Smooth muscle cell (in vitro differentiated cells): ENCODE results near the gene LY6G6C. TPM values are rescaled to one million over a fixed set of nuclear protein-coding genes. Genes with fewer than 3 reads are reported as not detected.

Experiments
- DNase-seq: peaks from one replicate; lab custom pipeline; 2025; ENCODE audit not compliant: unreplicated experiment; lab: John Stamatoyannopoulos, UW
- H2AFZ ChIP-seq: fragments of 200-600 bp; sonication (generic); 2 replicates; pipeline ENCODE4 v1.6.0; 2016; ENCODE audit warnings: antibody characterized with exemption, low read depth, mild to moderate bottlenecking
- H3F3A ChIP-seq: fragments of 200-600 bp; sonication (generic); 2 replicates; pipeline ENCODE4 v1.6.0; 2017; ENCODE audit warnings: antibody characterized with exemption, low read depth
- H3K27ac ChIP-seq: fragments of 200-600 bp; sonication (generic); 2 replicates; pipeline ENCODE4 v1.5.1; 2016; ENCODE audit warnings: low read depth, mild to moderate bottlenecking
- H3K27me3 ChIP-seq: fragments of 200-600 bp; sonication (generic); 2 replicates; pipeline ENCODE4 v1.6.1; 2016; ENCODE audit warnings: low read depth, mild to moderate bottlenecking
- H3K36me3 ChIP-seq: fragments of 200-600 bp; sonication (generic); 2 replicates; pipeline ENCODE4 v1.5.1; 2016; ENCODE audit warnings: low read depth
- H3K4me1 ChIP-seq: fragments of 200-600 bp; sonication (generic); 2 replicates; pipeline ENCODE4 v1.5.1; 2016; ENCODE audit warnings: low read depth
- H3K4me2 ChIP-seq: fragments of 200-600 bp; sonication (generic); 2 replicates; pipeline ENCODE4 v1.6.0; 2016; ENCODE audit warnings: mild to moderate bottlenecking
- H3K4me3 ChIP-seq: fragments of 200-600 bp; sonication (generic); 2 replicates; pipeline ENCODE4 v1.5.1; 2016; ENCODE audit warnings: mild to moderate bottlenecking
- H3K79me2 ChIP-seq: fragments of 200-600 bp; sonication (generic); 2 replicates; pipeline ENCODE4 v1.6.0; 2016; ENCODE audit warnings: low read depth, mild to moderate bottlenecking
- H3K9ac ChIP-seq: fragments of 200-600 bp; sonication (generic); 2 replicates; pipeline ENCODE4 v1.6.0; 2016; ENCODE audit warnings: low read depth
- H3K9me3 ChIP-seq: fragments of 200-600 bp; sonication (generic); replicated peaks from 2 replicates; pipeline ENCODE4 v1.5.1; 2016; ENCODE audit warnings: low read depth
- H4K20me1 ChIP-seq: fragments of 200-600 bp; sonication (generic); 2 replicates; pipeline ENCODE4 v1.6.0; 2016; ENCODE audit warnings: low read depth
- WGBS: methylation state at CpG from one replicate; pipeline ENCODE4 v1.1.7; 2016; ENCODE audit warnings: low lambda C conversion rate; 5-methylcytosine and 5-hydroxymethylcytosine counted together
- polyA plus RNA-seq: library from polyadenylated mRNA; unstranded; fragments of >200 nt; fragmentation: Nextera tagmentation; extraction: Ambion mirVana; gene quantifications from 2 replicates; pipeline ENCODE4 v1.2.1, GENCODE V29; 2016
- total RNA-seq: library from RNA; depleted of rRNA; stranded (reverse); fragments of >200 nt; gene quantifications from 2 replicates; pipeline ENCODE4 v1.2.3, GENCODE V29; 2014
- TF ChIP-seq, protein P1 (sequence below): fragments of 200-600 bp; sonication (generic); IDR thresholded peaks from 2 replicates; pipeline ENCODE4 v1.5.1; 2017; ENCODE audit warnings: borderline replicate concordance, mild to moderate bottlenecking, antibody characterized with exemption; ENCODE audit not compliant: insufficient read depth, poor library complexity, severe bottlenecking

The LY6G6C gene
- total and polyA plus RNA-seq, 2 experiments from 2014 or later, result 3.8 to 3.9 TPM

DNA sequence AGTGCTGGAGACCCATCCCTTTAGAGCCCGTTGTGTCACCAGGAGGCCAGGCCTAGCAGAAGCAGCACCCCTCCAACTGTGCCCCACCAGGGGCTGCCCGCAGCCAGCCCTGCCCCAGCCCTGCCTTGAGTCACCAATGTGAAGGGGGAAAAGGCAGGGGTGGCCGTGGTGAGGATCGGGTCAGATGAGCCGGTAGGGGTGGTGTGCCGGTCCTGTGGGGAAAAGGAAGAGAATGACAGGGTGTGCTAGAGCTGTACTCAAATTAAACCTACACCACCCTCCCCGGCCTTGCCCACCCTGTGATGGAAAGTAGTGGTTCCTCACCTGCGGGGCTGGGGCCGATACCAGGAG lies 44.0 kb upstream of the LY6G6C start:
- Histone ChIP-seq H4K20me1 (no peaks in the 10 kb centered on the region), H3K9me3 (no peaks in the 10 kb centered on the region), H3K4me1 (peaks cover 13% of the 10 kb centered on the region), H3K27ac (no peak overlapping the region), H2AFZ (no peak overlapping the region), H3K79me2 (no peaks in the 10 kb centered on the region), H3F3A (no peaks in the 10 kb centered on the region), H3K9ac (no peak overlapping the region), H3K4me2 (no peak overlapping the region), H3K36me3 (no peaks in the 10 kb centered on the region), H3K4me3 (no peak overlapping the region), H3K27me3 (no peaks in the 10 kb centered on the region)
- WGBS, result 89% methylated on average over 9 of the region's 9 CpGs
- DNase-seq, result no peak
- TF ChIP-seq, protein P1, sequence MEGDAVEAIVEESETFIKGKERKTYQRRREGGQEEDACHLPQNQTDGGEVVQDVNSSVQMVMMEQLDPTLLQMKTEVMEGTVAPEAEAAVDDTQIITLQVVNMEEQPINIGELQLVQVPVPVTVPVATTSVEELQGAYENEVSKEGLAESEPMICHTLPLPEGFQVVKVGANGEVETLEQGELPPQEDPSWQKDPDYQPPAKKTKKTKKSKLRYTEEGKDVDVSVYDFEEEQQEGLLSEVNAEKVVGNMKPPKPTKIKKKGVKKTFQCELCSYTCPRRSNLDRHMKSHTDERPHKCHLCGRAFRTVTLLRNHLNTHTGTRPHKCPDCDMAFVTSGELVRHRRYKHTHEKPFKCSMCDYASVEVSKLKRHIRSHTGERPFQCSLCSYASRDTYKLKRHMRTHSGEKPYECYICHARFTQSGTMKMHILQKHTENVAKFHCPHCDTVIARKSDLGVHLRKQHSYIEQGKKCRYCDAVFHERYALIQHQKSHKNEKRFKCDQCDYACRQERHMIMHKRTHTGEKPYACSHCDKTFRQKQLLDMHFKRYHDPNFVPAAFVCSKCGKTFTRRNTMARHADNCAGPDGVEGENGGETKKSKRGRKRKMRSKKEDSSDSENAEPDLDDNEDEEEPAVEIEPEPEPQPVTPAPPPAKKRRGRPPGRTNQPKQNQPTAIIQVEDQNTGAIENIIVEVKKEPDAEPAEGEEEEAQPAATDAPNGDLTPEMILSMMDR, result no peak

GRCh38 chr6:31764198-31764597 lies 42.7 kb upstream of the LY6G6C start:
- Histone ChIP-seq H4K20me1 (no peaks in the 10 kb centered on the region), H3K27ac (no peak overlapping the region), H3K4me2 (no peak overlapping the region), H3K4me3 (no peak overlapping the region), H3K4me1 (peaks cover 13% of the 10 kb centered on the region), H2AFZ (no peak overlapping the region), H3K79me2 (no peaks in the 10 kb centered on the region), H3K9me3 (no peaks in the 10 kb centered on the region), H3K9ac (no peak overlapping the region), H3K27me3 (no peaks in the 10 kb centered on the region), H3K36me3 (no peaks in the 10 kb centered on the region), H3F3A (no peaks in the 10 kb centered on the region)
- TF ChIP-seq, protein P1, result no peak
- no peak for DNase-seq
- WGBS, result 69% methylated on average over 4 of the region's 4 CpGs

DNA sequence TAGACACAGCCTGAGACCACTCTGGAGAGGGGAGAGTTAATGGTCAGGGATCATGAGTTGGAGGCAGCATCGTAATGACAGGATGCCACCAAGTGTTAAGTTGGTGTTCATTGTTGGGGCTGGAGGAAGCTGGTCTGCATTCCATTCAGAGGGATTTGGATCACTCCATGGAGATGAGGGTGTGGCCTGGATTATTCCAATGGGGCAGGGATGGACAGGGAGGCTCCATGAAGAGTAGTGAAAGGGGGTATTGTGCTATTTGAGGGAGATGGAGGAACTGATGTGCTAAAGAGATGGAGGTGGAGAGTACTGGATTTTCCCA lies 42.0 kb upstream of the LY6G6C start:
- Histone ChIP-seq H3K36me3 (no peaks in the 10 kb centered on the region), H3K27me3 (no peaks in the 10 kb centered on the region), H3F3A (no peaks in the 10 kb centered on the region), H3K79me2 (no peaks in the 10 kb centered on the region), H3K9ac (no peak overlapping the region), H4K20me1 (no peaks in the 10 kb centered on the region), H3K4me2 (no peak overlapping the region), H3K27ac (no peak overlapping the region), H3K4me3 (no peak overlapping the region), H3K4me1 (peaks cover 13% of the 10 kb centered on the region), H2AFZ (no peak overlapping the region), H3K9me3 (no peaks in the 10 kb centered on the region)
- TF ChIP-seq, protein P1, result no peak
- DNase-seq, result no peak
- WGBS, result 0% methylated on average over 1 of the region's 1 CpG

DNA sequence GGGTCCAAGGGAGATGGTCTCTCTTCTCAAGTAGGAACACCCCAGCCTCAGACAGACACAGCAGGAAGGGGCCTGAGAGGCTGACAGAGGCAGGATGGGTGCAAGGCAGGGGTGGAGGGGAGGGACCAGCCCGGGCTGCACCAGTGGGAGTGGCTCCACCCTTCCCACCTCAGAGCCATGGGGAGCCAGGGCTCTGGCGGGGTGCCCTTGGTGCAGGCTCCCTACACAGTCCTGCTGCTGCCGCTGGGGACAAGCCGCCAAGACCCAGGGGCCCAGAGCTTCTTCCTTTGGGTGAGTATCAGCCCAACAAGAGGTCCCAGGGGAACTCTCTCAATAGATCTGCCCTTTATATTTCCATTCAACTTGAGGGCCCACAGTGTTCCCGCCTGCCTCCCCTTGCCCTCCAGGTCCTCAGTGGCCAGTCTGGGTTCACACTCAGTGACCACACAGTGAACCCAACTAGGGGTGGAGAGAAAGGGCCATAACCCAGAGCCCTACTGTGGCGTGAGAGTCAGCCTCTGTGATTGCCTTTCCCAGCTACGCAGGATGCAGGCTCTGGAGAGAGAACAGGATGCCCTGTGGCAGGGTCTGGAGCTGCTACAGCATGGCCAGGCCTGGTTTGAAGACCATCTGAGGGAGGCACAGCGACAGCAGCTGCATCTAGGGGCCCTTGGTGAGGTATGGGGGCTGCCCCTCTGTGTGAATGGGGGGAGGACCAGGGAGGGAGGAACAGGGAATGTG lies 41.5 kb upstream of the LY6G6C start:
- H3K27ac ChIP-seq, result no peak overlapping the region
- 80% methylated on average over 8 of the region's 8 CpGs for WGBS
- no peak overlapping the region for H3K9ac ChIP-seq
- no peaks in the 10 kb centered on the region for H3K27me3 ChIP-seq
- no peaks in the 10 kb centered on the region for H3K79me2 ChIP-seq
- H3K36me3 ChIP-seq, result no peaks in the 10 kb centered on the region
- no peak overlapping the region for H3K4me3 ChIP-seq
- H2AFZ ChIP-seq, result no peak overlapping the region
- H3F3A ChIP-seq, result no peaks in the 10 kb centered on the region
- no peak for DNase-seq
- no peaks in the 10 kb centered on the region for H3K9me3 ChIP-seq
- H3K4me1 ChIP-seq, result peaks cover 13% of the 10 kb centered on the region
- no peaks in the 10 kb centered on the region for H4K20me1 ChIP-seq
- TF ChIP-seq, protein P1, result no peak
- H3K4me2 ChIP-seq, result no peak overlapping the region
